Endothelial cell of umbilical vein (primary cell): ENCODE results near the gene SOCS3. TPM values are rescaled to one million over a fixed set of nuclear protein-coding genes. Genes with fewer than 3 reads are reported as not detected.

ENCODE experiments used
- BruUV-seq: library from RNA; stranded (reverse); fragments of 400-500 nt; replicated peaks from 2 replicates; lab custom pipeline; 2021; lab: Mats Ljungman, UMichigan
- CTCF ChIA-PET: fragments of 300-600, 350-600 bp; sonication (Branson Sonifier 250); formaldehyde crosslinking; loops from one replicate; lab custom pipeline; 2021; ENCODE audit warnings: antibody characterized with exemption, inconsistent platforms; lab: Charles Lee
- POLR2A ChIA-PET: fragments of 300-600, 350-600 bp; sonication (Branson Sonifier 250); formaldehyde crosslinking; loops from one replicate; lab custom pipeline; 2021; ENCODE audit warnings: antibody characterized with exemption, inconsistent platforms; lab: Charles Lee
- DNase-seq: peaks from one replicate; pipeline ENCODE4 v3.0.0-alpha.2; 2011; ENCODE audit warnings: low read depth, low spot score
- FAIRE-seq: peaks from 2 replicates; lab custom pipeline; 2011; peaks lifted over from hg19 to GRCh38; lab: Jason Lieb, UNC
- H2AFZ ChIP-seq: 2 replicates; pipeline ENCODE4 v1.6.0; 2012; ENCODE audit warnings: low read depth, low read length, control low read depth, inconsistent platforms
- H3K27ac ChIP-seq: 2 replicates; pipeline ENCODE4 v1.5.1; 2011; ENCODE audit warnings: low read depth, mild to moderate bottlenecking, control low read depth, low read length, moderate library complexity; ENCODE audit not compliant: insufficient read depth
- H3K27me3 ChIP-seq, 2 experiments: 2 replicates each; pipeline versions ENCODE4 v1.6.0 to v1.6.1; 2011; ENCODE audit warnings: low read length in 2 of 2, mixed read lengths in 1 of 2; ENCODE audit not compliant: control insufficient read depth in 2 of 2, insufficient read depth in 2 of 2
- H3K36me3 ChIP-seq, 2 experiments: 2 replicates in 1 of 2; 3 replicates in 1 of 2; pipeline ENCODE4 v1.5.1; 2011; ENCODE audit warnings: low read length in 2 of 2, mild to moderate bottlenecking in 1 of 2, moderate library complexity in 1 of 2; ENCODE audit not compliant: control insufficient read depth in 2 of 2, insufficient read depth in 2 of 2; ENCODE audit errors: extremely low read depth in 1 of 2
- H3K4me1 ChIP-seq: 3 replicates; pipeline ENCODE4 v1.5.1; 2011; ENCODE audit warnings: mild to moderate bottlenecking, low read length; ENCODE audit not compliant: control insufficient read depth, insufficient read depth; ENCODE audit errors: extremely low read depth
- H3K4me2 ChIP-seq: 2 replicates; pipeline ENCODE4 v1.6.1; 2011; ENCODE audit warnings: low read length, control low read depth, mixed read lengths; ENCODE audit not compliant: insufficient read depth
- H3K4me3 ChIP-seq, 3 experiments: fragments of 200-600 bp in 1 of 3; sonication (generic), shearing (Covaris generic) in 1 of 3; replicated peaks in 1 of 3; 2 replicates each; pipeline ENCODE4 v1.5.1; 2011 to 2016; ENCODE audit warnings: control low read depth in 3 of 3, low read length in 3 of 3, mild to moderate bottlenecking in 2 of 3, inconsistent platforms in 1 of 3, low read depth in 1 of 3, moderate library complexity in 1 of 3; ENCODE audit not compliant: insufficient read depth in 1 of 3
- H3K79me2 ChIP-seq: 2 replicates; pipeline ENCODE4 v1.6.0; 2012; ENCODE audit warnings: low read length, inconsistent platforms; ENCODE audit not compliant: control insufficient read depth, insufficient read depth
- H3K9ac ChIP-seq: replicated peaks from 2 replicates; pipeline ENCODE3; 2011; ENCODE audit warnings: low read length, control low read depth; ENCODE audit not compliant: insufficient read depth; ENCODE audit errors: extremely low read depth
- H3K9me1 ChIP-seq: replicated peaks from 3 replicates; pipeline ENCODE4 v1.6.0; 2011; ENCODE audit warnings: mild to moderate bottlenecking, low read length; ENCODE audit not compliant: control insufficient read depth, insufficient read depth; ENCODE audit errors: extremely low read depth
- H3K9me3 ChIP-seq: replicated peaks from 2 replicates; pipeline ENCODE4 v1.5.1; 2012; ENCODE audit warnings: low read length, inconsistent platforms; ENCODE audit not compliant: control insufficient read depth, insufficient read depth
- H4K20me1 ChIP-seq: replicated peaks from 2 replicates; pipeline ENCODE3; 2011; ENCODE audit warnings: mild to moderate bottlenecking, low read length; ENCODE audit not compliant: control insufficient read depth, insufficient read depth; ENCODE audit errors: extremely low read depth
- CTCF ChIP-seq, 2 donors: IDR thresholded peaks; 1 replicate in 1 of 2; 2 replicates in 1 of 2; pipeline ENCODE4 v1.5.1; 2011; ENCODE audit warnings: low read length in 2 of 2, mild to moderate bottlenecking in 2 of 2, moderate library complexity in 2 of 2, control low read depth in 1 of 2, inconsistent platforms in 1 of 2, low read depth in 1 of 2; ENCODE audit not compliant: insufficient read depth in 1 of 2; ENCODE audit errors: extremely low read depth in 1 of 2
- EZH2 ChIP-seq: IDR thresholded peaks from 2 replicates; pipeline ENCODE4 v1.6.1; 2012; ENCODE audit warnings: borderline replicate concordance, low read depth, mild to moderate bottlenecking, moderate library complexity, low read length, inconsistent platforms; ENCODE audit not compliant: severe bottlenecking
- FOS ChIP-seq: IDR thresholded peaks from 2 replicates; pipeline ENCODE4 v1.6.1; 2011; ENCODE audit warnings: mild to moderate bottlenecking, low read length, moderate library complexity, borderline replicate concordance; ENCODE audit not compliant: insufficient read depth
- GATA2 ChIP-seq: IDR thresholded peaks from 2 replicates; pipeline ENCODE4 v1.7.0; 2011; ENCODE audit warnings: low read depth, mild to moderate bottlenecking, moderate library complexity, mixed read lengths, low read length; ENCODE audit not compliant: insufficient read length, insufficient read depth
- JUN ChIP-seq: IDR thresholded peaks from 2 replicates; pipeline ENCODE4 v1.6.1; 2011; ENCODE audit warnings: borderline replicate concordance, low read depth; ENCODE audit not compliant: insufficient read length, insufficient read depth
- MAX ChIP-seq: IDR thresholded peaks from 2 replicates; pipeline ENCODE4 v1.6.1; 2011; ENCODE audit not compliant: insufficient read depth, insufficient read length
- MYC ChIP-seq: IDR thresholded peaks from one replicate; pipeline ENCODE4 v1.6.1; 2011; ENCODE audit warnings: mild to moderate bottlenecking, low read depth, low read length
- POLR2A ChIP-seq: IDR thresholded peaks from 2 replicates; pipeline ENCODE4 v1.6.1; 2012; ENCODE audit warnings: low read depth, mild to moderate bottlenecking, control low read depth, low read length
- POLR2AphosphoS5 ChIP-seq: IDR thresholded peaks from 2 replicates; pipeline ENCODE4 v1.6.1; 2012; ENCODE audit warnings: low read depth, mild to moderate bottlenecking, control low read depth, low read length, moderate library complexity; ENCODE audit not compliant: insufficient read depth
- dilution Hi-C: fragments of 300-500 bp; cut with MboI; formaldehyde crosslinking; loops from one replicate; pipeline ENCODE4 v1.15.0; 2019; ENCODE audit warnings: low sequenced_read_pairs; ENCODE audit not compliant: extremely low pct_ligation_motif_present
- intact Hi-C: fragments of 100-400 bp; cut with micrococcal nuclease; formaldehyde crosslinking; loops from one replicate; pipeline ENCODE4 v1.10.0; 2022
- polyA plus RNA-seq, 4 experiments: library from polyadenylated mRNA; depleted of rRNA in 3 of 4; stranded (reverse) in 3 of 4; unstranded in 1 of 4; fragments of >200 nt; gene quantifications; 2 replicates each; pipeline versions ENCODE4 v1.2.1 to v1.2.3, GENCODE V29; 2011 to 2012; ENCODE audit warnings: missing spikeins in 1 of 4
- total RNA-seq: library from RNA; stranded (reverse); gene quantifications from 2 replicates; pipeline ENCODE4 v1.2.3, GENCODE V29; 2021

The SOCS3 gene
- total and polyA plus RNA-seq, 2 donors (not counting 3 experiments of a cell fraction or from before 2014, with no cell fraction given) = 6.2 to 14.3 TPM

GRCh38 chr17:78401246-78401645 is 41.4 kb upstream of the SOCS3 start:
- POLR2A ChIA-PET = no interaction called here
- no TSS peak for BruUV-seq

More at GRCh38 chr17:78401246-78401645, 41.4 kb upstream of the SOCS3 start:
- Histone ChIP-seq H4K20me1 (no peaks in the 10 kb centered on the region), H2AFZ (no peak overlapping the region), H3K27ac (no peak overlapping the region), H3K9ac (no peak overlapping the region), H3K27me3 (no peaks in the 10 kb centered on the region), H3K36me3 (peaks cover 24 to 67% of the 10 kb centered on the region in 2 experiments), H3K79me2 (peaks cover 35% of the 10 kb centered on the region), H3K9me1 (no peaks in the 10 kb centered on the region), H3K9me3 (no peaks in the 10 kb centered on the region), H3K4me3 (no peak overlapping the region), H3K4me1 (no peaks in the 10 kb centered on the region), H3K4me2 (no peak overlapping the region)
- TF ChIP-seq JUN = no peak
- TF ChIP-seq CTCF (IDR thresholded peaks at IDR 0.05; ENCODE audit: extremely low read depth in 1 of 2, insufficient read depth in 1 of 2, low read depth in 1 of 2, low read length in 2 of 2) = no peak
- no peak for TF ChIP-seq MAX
- no peak for TF ChIP-seq FOS
- no peak for TF ChIP-seq POLR2AphosphoS5
- no peak for TF ChIP-seq POLR2A
- TF ChIP-seq EZH2 = no peak
- TF ChIP-seq GATA2 = no peak
- TF ChIP-seq MYC = no peak
- dilution Hi-C loops (no loop called here), intact Hi-C loops (no loop called here)
- DNase-seq (no peak), FAIRE-seq (no peak)
- CTCF ChIA-PET = interaction anchor here (1.1 to 4.2 kb wide), 4 partner anchors 9 to 40 kb away, joined by 3 to 21 read pairs (median 4); no protein-coding TSS in a partner anchor
